B cell (primary cell): ENCODE measurements around the gene TMEM170B. TPM values are rescaled to one million over a fixed set of nuclear protein-coding genes. Genes with fewer than 3 reads are reported as not detected.

ENCODE experiments used
- ATAC-seq: fragments of 200-7000 bp; cut with Tn5 transposase; one replicate; pipeline ENCODE4 v1.10.0; 2021; ENCODE audit warnings: low read depth, mild to moderate bottlenecking, moderate number of reproducible peaks, moderate library complexity
- CTCF ChIA-PET: fragments of 350-600 bp; sonication (Branson Sonifier 250); formaldehyde crosslinking; loops from one replicate; lab custom pipeline; 2021; ENCODE audit warnings: antibody characterized with exemption, inconsistent platforms; lab: Charles Lee
- POLR2A ChIA-PET: fragments of 350-600 bp; sonication (Branson Sonifier 250); formaldehyde crosslinking; loops from one replicate; lab custom pipeline; 2021; ENCODE audit warnings: antibody characterized with exemption; lab: Charles Lee
- DNase-seq: peaks from one replicate; pipeline ENCODE4 v3.0.0; 2013
- H2AFZ ChIP-seq: 2 replicates; pipeline ENCODE4 v1.6.1; 2012; ENCODE audit warnings: mild to moderate bottlenecking, low read depth, low read length; ENCODE audit not compliant: insufficient read depth, poor library complexity, severe bottlenecking
- H3K27ac ChIP-seq, 2 donors: 1 replicate in 1 of 2; 2 replicates in 1 of 2; pipeline ENCODE4 v1.5.1; 2012 to 2013; ENCODE audit warnings: low read length in 2 of 2, mild to moderate bottlenecking in 2 of 2, moderate library complexity in 1 of 2
- H3K27me3 ChIP-seq, 4 experiments: fragments of 200-600 bp in 1 of 4; sonication (generic) in 1 of 4; replicated peaks in 1 of 4; 1 replicate in 2 of 4; 2 replicates in 2 of 4; pipeline versions ENCODE4 v1.6.1 to v1.7.0; 2013 to 2016; ENCODE audit warnings: low read length in 3 of 4, mild to moderate bottlenecking in 2 of 4, mixed read lengths in 1 of 4, moderate library complexity in 1 of 4; ENCODE audit not compliant: insufficient read depth in 4 of 4, control insufficient read depth in 3 of 4; ENCODE audit errors: control extremely low read depth in 1 of 4
- H3K36me3 ChIP-seq, 2 experiments: replicated peaks in 1 of 2; 1 replicate in 1 of 2; 2 replicates in 1 of 2; pipeline versions ENCODE4 v1.6.1 to v1.7.1; 2013; ENCODE audit warnings: low read length in 1 of 2; ENCODE audit not compliant: insufficient read depth in 2 of 2, control insufficient read depth in 1 of 2; ENCODE audit errors: control extremely low read depth in 1 of 2, extremely low read depth in 1 of 2
- H3K4me1 ChIP-seq, 2 donors: fragments of 200-600 bp in 1 of 2; sonication (generic) in 1 of 2; 1 replicate in 1 of 2; 2 replicates in 1 of 2; pipeline versions ENCODE4 v1.5.1 to v1.6.1; 2013 to 2017; ENCODE audit warnings: low read length in 2 of 2; ENCODE audit not compliant: control insufficient read depth in 2 of 2, insufficient read depth in 2 of 2
- H3K4me2 ChIP-seq: replicated peaks from 2 replicates; pipeline ENCODE3; 2012; ENCODE audit warnings: mild to moderate bottlenecking, low read depth, low read length; ENCODE audit not compliant: poor library complexity, severe bottlenecking
- H3K4me3 ChIP-seq, 5 experiments: fragments of 200-600 bp in 1 of 5; sonication (generic) in 1 of 5; 1 replicate in 3 of 5; 2 replicates in 2 of 5; pipeline versions ENCODE4 v1.5.1 to v1.7.0; 2011 to 2016; ENCODE audit warnings: low read length in 4 of 5, mild to moderate bottlenecking in 4 of 5, low read depth in 2 of 5, control low read depth in 1 of 5, moderate library complexity in 1 of 5; ENCODE audit not compliant: insufficient read depth in 1 of 5; ENCODE audit errors: control extremely low read depth in 1 of 5, extremely low read depth in 1 of 5
- H3K79me2 ChIP-seq: fragments of 200-600 bp; sonication (generic); one replicate; pipeline ENCODE4 v1.6.0; 2016; ENCODE audit warnings: low read length; ENCODE audit not compliant: control insufficient read depth, insufficient read depth
- H3K9ac ChIP-seq: fragments of 200-600 bp; sonication (generic); 2 replicates; pipeline ENCODE4 v1.6.1; 2017; ENCODE audit warnings: mild to moderate bottlenecking, low read length, moderate library complexity
- H3K9me3 ChIP-seq, 3 donors: one replicate each; pipeline versions ENCODE4 v1.6.1 to v1.7.1; 2013; ENCODE audit warnings: low read length in 2 of 3; ENCODE audit not compliant: control insufficient read depth in 2 of 3, insufficient read depth in 1 of 3; ENCODE audit errors: control extremely low read depth in 1 of 3
- H4K20me1 ChIP-seq: 2 replicates; pipeline ENCODE4 v1.6.0; 2012; ENCODE audit warnings: mild to moderate bottlenecking, low read length; ENCODE audit not compliant: insufficient read depth, control insufficient read depth, poor library complexity, severe bottlenecking
- H3K27ac Mint-ChIP-seq: one replicate; pipeline ENCODE4 v1.8.0; 2021; ENCODE audit warnings: mixed read lengths
- H3K27me3 Mint-ChIP-seq: one replicate; pipeline ENCODE4 v1.8.0; 2021; ENCODE audit warnings: mixed read lengths
- H3K4me1 Mint-ChIP-seq: one replicate; pipeline ENCODE4 v1.8.0; 2021; ENCODE audit warnings: mixed read lengths
- H3K4me3 Mint-ChIP-seq: one replicate; pipeline ENCODE4 v1.8.0; 2021; ENCODE audit warnings: mixed read lengths
- H3K9me3 Mint-ChIP-seq: one replicate; pipeline ENCODE4 v1.8.0; 2022; ENCODE audit warnings: mixed read lengths; ENCODE audit not compliant: insufficient read depth
- EZH2 ChIP-seq: IDR thresholded peaks from 2 replicates; pipeline ENCODE4 v1.6.1; 2012; ENCODE audit warnings: borderline replicate concordance, low read depth, mild to moderate bottlenecking, moderate library complexity, low read length; ENCODE audit not compliant: insufficient read depth, poor library complexity, severe bottlenecking
- WGBS: methylation state at CpG from one replicate; pipeline ENCODE4 v1.1.5; 2013; ENCODE audit warnings: missing lambda C conversion rate; ENCODE audit not compliant: insufficient coverage; 5-methylcytosine and 5-hydroxymethylcytosine counted together
- intact Hi-C: fragments of 100-400 bp; cut with micrococcal nuclease; formaldehyde crosslinking; loops from one replicate; pipeline ENCODE4 v1.10.0; 2022
- polyA plus RNA-seq: library from polyadenylated mRNA; depleted of rRNA; stranded (reverse); fragments of >200 nt; gene quantifications from 2 replicates; pipeline ENCODE4 v1.2.3, GENCODE V29; 2012
- total RNA-seq, 2 donors: library from RNA; stranded (reverse); fragments of 120-200 nt in 1 of 2; gene quantifications; 1 replicate in 1 of 2; 2 replicates in 1 of 2; pipeline versions ENCODE4 v1.2.3 to v1.2.4, GENCODE V29; 2013 to 2022
- TF ChIP-seq, protein P1 (sequence below): fragments of 200-600 bp; IDR thresholded peaks from one replicate; pipeline ENCODE4 v1.8.0; 2022; ENCODE audit warnings: antibody characterized with exemption, mild to moderate bottlenecking

The TMEM170B gene
- total and polyA plus RNA-seq, 2 donors (not counting 1 experiment from before 2014, with no cell fraction given): 0.64 to 3.4 TPM

DNA sequence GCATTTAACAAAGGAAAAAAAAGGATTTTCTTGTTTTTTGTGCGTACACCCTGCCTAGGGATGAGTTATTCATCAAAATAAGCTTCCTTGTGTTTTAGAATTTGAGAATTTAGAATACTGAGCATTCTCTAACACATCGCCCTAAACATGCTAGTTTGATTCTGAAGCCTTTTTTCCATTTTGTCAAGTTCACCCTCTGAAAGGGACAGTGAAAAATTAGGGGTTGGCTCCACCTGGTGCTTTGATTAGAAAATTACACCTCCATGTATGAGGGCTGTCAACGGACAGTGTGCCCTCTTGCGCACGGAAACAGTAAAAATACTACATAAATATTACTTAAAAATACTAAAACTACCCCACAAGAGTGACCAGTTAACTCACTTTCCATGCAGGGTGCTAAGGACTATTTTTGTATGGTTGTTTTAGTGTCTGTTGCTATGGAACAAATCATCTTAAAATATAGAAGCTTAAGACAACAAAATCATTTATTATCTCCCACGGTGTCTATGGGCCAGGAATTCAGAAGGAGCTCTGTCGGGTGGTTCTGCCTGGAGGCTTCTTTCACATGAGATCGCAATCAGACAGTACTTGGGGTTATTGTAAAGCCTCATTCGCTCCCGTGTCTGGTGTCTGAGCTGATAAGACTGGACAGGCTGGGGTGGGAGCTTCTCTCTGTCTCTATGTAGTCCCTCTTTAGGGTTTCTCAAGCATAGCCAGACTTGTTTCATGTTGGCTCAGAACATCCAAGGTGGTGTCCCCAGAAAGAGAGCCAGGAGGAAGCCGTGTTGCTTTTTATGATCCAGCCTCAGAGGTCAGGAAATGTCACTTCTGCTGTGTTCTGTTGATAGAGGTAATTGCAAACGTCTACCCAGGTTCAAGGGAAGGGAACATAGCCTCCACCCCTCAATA, 41.1 kb upstream of the TMEM170B start:
- TF ChIP-seq EZH2: no peak
- TF ChIP-seq, protein P1, sequence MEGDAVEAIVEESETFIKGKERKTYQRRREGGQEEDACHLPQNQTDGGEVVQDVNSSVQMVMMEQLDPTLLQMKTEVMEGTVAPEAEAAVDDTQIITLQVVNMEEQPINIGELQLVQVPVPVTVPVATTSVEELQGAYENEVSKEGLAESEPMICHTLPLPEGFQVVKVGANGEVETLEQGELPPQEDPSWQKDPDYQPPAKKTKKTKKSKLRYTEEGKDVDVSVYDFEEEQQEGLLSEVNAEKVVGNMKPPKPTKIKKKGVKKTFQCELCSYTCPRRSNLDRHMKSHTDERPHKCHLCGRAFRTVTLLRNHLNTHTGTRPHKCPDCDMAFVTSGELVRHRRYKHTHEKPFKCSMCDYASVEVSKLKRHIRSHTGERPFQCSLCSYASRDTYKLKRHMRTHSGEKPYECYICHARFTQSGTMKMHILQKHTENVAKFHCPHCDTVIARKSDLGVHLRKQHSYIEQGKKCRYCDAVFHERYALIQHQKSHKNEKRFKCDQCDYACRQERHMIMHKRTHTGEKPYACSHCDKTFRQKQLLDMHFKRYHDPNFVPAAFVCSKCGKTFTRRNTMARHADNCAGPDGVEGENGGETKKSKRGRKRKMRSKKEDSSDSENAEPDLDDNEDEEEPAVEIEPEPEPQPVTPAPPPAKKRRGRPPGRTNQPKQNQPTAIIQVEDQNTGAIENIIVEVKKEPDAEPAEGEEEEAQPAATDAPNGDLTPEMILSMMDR: peak; percentile 98
- H3K4me3 ChIP-seq: no peak overlapping the region
- Mint-ChIP-seq H3K4me3 (peak overlapping the region; percentile 40), H3K4me1 (peaks cover 32% of the 10 kb centered on the region), H3K27me3 (no peaks in the 10 kb centered on the region), H3K27ac (peak overlapping the region; percentile 64), H3K9me3 (no peaks in the 10 kb centered on the region)
- peak overlapping the region; percentile 62 for H3K4me2 ChIP-seq
- intact Hi-C loops: loop anchor here (1.0 to 10.0 kb wide), 8 partner anchors 36 to 403 kb away; partner anchors contain the start of genes NEDD9 and SMIM13
- H4K20me1 ChIP-seq: no peaks in the 10 kb centered on the region
- peak; percentile 88 for DNase-seq
- H3K27me3 ChIP-seq: no peaks in the 10 kb centered on the region
- peak overlapping the region in 1 of 2 donors; percentile 57 for H3K27ac ChIP-seq
- H3K79me2 ChIP-seq: peaks cover 22% of the 10 kb centered on the region
- H3K9me3 ChIP-seq: peaks cover 0 to 8% (median 2%) of the 10 kb centered on the region in 3 donors
- H3K4me1 ChIP-seq: peaks cover 48 to 52% of the 10 kb centered on the region in 2 donors
- peak overlapping the region; percentile 61 for H2AFZ ChIP-seq
- 45% methylated on average over 6 of the region's 12 CpGs for WGBS
- CTCF ChIA-PET: interaction anchor here (0.6 to 11.1 kb wide), 93 partner anchors 9 to 546 kb away, joined by 3 to 334 read pairs (median 5); partner anchors contain the start of gene NEDD9
- peak; percentile 88 for ATAC-seq
- no peaks in the 10 kb centered on the region for H3K36me3 ChIP-seq
- H3K9ac ChIP-seq: peak overlapping the region; percentile 10
- POLR2A ChIA-PET: no interaction called here

DNA sequence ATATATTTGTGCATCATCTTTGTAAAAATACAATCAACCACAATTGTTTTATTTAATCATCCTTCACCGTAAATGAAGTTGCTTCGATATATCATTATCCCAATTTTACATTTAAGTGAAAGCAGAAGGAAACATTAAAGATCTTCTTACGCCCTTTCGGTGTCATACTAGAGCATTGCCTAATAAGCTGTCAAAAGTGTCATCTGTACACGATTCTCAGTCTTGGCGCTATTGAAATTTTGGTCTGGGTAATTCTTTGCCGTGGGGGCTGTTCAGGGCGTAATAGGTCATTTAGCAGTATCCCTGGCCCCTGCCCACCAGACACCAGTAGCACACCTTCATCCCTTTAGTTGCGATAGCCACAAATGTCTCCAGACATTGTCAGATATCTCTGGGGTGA, 40.4 kb upstream of the TMEM170B start:
- DNase-seq (no peak), ATAC-seq (no peak)
- CTCF ChIA-PET: interaction anchor here (0.7 to 11.1 kb wide), 53 partner anchors 8 to 547 kb away, joined by 3 to 334 read pairs (median 6); no protein-coding TSS in a partner anchor
- Histone ChIP-seq H3K4me1 (peaks cover 41 to 45% of the 10 kb centered on the region in 2 donors), H3K79me2 (peaks cover 22% of the 10 kb centered on the region), H3K36me3 (no peaks in the 10 kb centered on the region), H4K20me1 (no peaks in the 10 kb centered on the region), H3K4me3 (no peak overlapping the region), H3K27me3 (no peaks in the 10 kb centered on the region), H2AFZ (no peak overlapping the region), H3K4me2 (no peak overlapping the region), H3K27ac (no peak overlapping the region), H3K9ac (no peak overlapping the region), H3K9me3 (peaks cover 0 to 8% (median 2%) of the 10 kb centered on the region in 3 donors)
- intact Hi-C loops: loop anchor here (2.0 to 10.0 kb wide), 2 partner anchors 36 to 52 kb away; no protein-coding TSS in a partner anchor
- Mint-ChIP-seq H3K9me3 (no peaks in the 10 kb centered on the region), H3K4me3 (no peak overlapping the region), H3K27ac (no peak overlapping the region), H3K27me3 (no peaks in the 10 kb centered on the region), H3K4me1 (peaks cover 32% of the 10 kb centered on the region)
- 100% methylated on average over 2 of the region's 9 CpGs for whole genome bisulfite sequencing
- TF ChIP-seq, protein P1: no peak
- TF ChIP-seq EZH2: no peak
- POLR2A ChIA-PET: no interaction called here
